GM23338 (cell line): ENCODE data around the gene NCKAP5.

Experiments
- CTCF ChIP-seq, 2 experiments: fragments of 200-600 bp in 1 of 2; sonication (generic) in 1 of 2; conservative IDR thresholded peaks; 2 replicates each; pipeline versions ENCODE4 v1.5.1 to v1.6.1; 2016 to 2017; ENCODE audit warnings: antibody characterized with exemption in 2 of 2, low read depth in 2 of 2, mild to moderate bottlenecking in 2 of 2, moderate library complexity in 1 of 2
- EZH2 ChIP-seq: fragments of 200-600 bp; sonication (generic); IDR thresholded peaks from one replicate; pipeline ENCODE4 v1.8.0; 2017; ENCODE audit warnings: antibody characterized with exemption, mild to moderate bottlenecking, low read depth; ENCODE audit not compliant: unreplicated experiment
- EZH2phosphoT487 ChIP-seq: fragments of 200-600 bp; sonication (generic); IDR thresholded peaks from one replicate; pipeline ENCODE4 v1.8.1; 2018; ENCODE audit warnings: antibody characterized with exemption; ENCODE audit not compliant: unreplicated experiment
- JUNB ChIP-seq: IDR thresholded peaks from one replicate; pipeline ENCODE4 v1.6.1; 2016; ENCODE audit warnings: antibody characterized with exemption; ENCODE audit not compliant: unreplicated experiment
- POLR2AphosphoS5 ChIP-seq: IDR thresholded peaks from 2 replicates; pipeline ENCODE4 v1.6.1; 2016; ENCODE audit warnings: antibody characterized with exemption, low read depth

- TF ChIP-seq JUNB (no peak), POLR2AphosphoS5 (no peak), EZH2 (no peak), CTCF (conservative IDR thresholded peaks at IDR 0.05; ENCODE audit: low read depth in 2 of 2) (peak; percentile 48 to 61), EZH2phosphoT487 (no peak)
These were observed 900.0 kb downstream of the NCKAP5 start for GRCh38 chr2:132668189-132668823.
